Activated gamma-delta T cell treated with anti-CD3 and anti-CD28 coated beads, Interleukin-2, amount 50 U/mL, for 16 hours (primary cell): ENCODE results near the gene LZTR1.
"Not testable (repeated sequence)": the region's sequence is repeated elsewhere in the genome, so short reads cannot be mapped to it uniquely, and the experiment has no call there.

Experiments
- DNase-seq: peaks from one replicate; pipeline ENCODE4 v3.0.0-alpha.2; 2020; ENCODE audit warnings: low read depth

Gene LZTR1

DNA sequence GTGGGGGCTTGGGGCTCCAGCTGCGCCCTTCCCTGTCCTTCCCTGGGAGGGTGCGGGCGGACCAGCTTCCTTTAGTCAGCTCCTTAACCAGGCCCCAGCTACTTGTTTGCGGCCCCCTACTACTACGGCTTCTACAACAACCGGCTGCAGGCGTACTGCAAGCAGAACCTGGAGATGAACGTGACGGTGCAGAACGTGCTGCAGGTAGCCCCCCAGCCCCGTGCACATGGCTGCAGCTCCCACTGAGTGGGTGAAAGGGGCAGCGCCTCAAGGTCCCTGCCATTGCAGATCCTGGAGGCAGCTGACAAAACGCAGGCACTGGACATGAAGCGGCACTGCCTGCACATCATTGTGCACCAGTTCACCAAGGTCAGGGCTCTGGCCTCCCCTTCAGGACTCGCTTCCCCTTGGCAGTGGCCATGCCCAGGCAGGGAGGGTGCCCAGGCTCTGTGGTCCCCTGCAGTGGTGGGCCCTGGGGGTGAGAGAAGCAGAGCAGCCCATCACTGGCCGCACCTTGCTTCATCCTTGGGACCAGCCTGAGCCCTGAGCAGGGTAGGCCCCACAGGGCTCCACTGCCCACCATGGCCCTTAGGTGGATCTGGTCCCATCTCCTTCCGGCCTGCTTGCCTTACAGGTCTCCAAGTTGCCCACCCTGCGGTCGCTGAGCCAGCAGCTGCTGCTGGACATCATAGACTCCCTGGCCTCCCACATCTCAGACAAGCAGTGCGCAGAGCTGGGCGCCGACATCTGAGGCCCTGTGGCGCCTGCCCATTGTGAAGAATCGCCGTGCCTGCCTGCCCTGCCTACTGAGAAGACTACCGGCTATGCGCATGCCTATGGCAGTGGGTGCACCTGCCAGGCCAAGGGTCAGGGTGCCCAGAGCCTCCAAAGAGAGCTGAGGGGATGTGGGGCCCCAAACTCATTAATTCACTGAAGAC, 14.8 kb downstream of the LZTR1 start:
- DNase-seq = no peak

DNA sequence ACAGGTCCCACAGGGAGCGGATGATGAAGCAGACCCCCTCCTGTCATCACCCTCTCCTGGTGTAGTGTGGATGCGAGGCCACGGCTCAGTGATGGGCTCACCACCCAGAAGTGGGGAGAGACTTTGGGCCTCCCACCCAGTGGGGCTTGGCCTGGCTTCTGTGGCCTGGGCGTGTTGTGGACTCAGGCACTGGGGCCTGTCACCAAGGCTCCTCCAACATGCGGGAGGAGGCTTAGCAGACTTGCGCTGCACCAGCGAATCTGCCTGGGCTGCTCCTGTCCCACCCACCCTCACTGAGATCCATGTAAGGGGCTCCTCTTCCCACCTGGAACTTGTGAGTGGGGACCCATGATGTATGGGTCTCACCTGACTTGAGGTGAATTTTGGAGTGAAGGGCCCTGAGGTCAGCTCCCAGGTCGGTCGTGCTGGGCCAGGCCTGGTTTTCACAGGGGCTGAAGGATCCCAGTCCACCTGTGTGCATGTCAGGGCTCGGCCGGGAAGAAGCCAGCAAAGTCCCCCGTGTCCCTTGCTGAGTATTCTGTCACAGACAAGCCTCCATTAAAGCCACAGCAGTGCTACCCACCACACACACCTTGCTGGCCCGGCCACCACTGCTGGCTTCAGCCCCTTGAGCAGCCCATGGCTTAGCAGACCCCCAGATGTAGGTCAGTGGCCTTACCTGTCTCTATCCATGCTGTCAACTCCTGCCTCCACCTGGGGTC, 15.6 kb downstream of the LZTR1 start:
- no peak for DNase-seq

DNA sequence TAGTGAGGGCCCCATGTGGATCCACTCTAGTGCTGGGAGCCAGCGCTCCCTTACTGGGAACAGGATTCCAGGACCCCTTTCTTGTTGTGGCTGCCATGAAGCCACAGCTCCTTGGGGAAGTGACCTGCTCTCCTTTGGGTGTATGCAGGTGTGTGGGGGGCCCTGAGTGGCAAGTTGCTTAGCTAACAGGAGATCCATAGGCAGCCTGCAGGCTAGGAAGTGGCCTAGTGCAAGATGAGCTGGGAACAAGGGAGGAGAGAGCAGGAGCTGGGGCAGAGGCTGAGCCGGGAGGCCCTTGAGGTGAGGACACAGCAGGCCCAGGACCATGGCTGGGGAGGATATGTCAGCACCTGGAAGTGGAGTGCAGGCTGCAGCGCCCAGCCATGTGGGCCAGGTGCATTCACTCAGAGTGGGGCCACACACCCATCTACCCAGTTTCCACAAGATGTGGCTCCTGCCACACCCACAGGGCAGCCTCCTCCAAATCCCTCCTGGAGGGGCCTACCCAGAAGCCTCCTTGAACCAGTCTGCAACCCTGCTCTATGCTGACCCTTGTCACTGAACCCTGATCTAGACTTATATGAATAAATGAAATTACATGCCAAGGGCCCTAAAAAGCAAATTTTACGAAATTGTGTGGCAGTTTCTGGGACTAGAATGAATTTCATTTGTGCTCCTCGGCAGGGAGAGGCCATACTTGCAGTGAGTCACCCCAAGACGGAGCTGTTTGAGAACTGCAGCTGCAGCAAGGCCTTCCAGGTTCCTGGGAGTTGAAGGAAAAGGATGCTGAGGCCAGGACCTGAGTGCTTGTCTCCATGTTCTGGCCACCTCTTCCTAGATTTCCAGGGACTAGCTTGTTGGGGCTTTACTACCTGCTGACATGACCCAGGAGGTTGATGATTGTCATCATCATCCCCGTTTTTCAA, 16.6 kb downstream of the LZTR1 start:
- DNase-seq = no peak

GRCh38 chr22:20999350-21000206, 17.5 kb downstream of the LZTR1 start:
- no peak for DNase-seq

GRCh38 chr22:21000207-21000986, 18.3 kb downstream of the LZTR1 start:
- DNase-seq = no peak

- no peak for DNase-seq
Observed at GRCh38 chr22:21000987-21001600, 19.0 kb downstream of the LZTR1 start.

- peak; percentile 95 for DNase-seq
Observed at GRCh38 chr22:21001601-21002325, 19.7 kb downstream of the LZTR1 start, which contains the start of gene THAP7. THAP7 (minus strand) TSS chr22:21002118; CDS start chr22:21001911, 207 bp downstream.

DNA sequence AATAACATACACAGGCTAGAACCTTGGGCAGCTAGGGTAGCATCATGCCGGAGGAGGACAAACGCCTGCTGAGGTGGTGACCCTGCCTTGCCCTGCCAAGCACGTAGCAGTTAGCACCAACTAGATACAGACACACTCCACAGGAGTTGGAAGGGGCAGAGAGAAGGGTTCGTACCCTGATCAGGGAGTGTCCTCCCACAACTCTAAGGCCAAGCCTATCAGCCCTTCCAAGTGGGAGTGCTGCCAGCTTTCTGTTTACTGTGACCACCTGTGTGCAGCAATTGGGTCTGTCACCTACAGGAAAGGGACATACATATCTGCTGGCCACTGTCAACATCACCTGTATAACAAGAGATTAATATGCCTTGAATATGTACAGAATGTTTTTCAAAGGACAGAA, 21.7 kb downstream of the LZTR1 start:
- DNase-seq = no peak

GRCh38 chr22:21009208-21009607, 27.1 kb downstream of the LZTR1 start:
- not testable (repeated sequence) for DNase-seq

GRCh38 chr22:21009638-21010425, 27.7 kb downstream of the LZTR1 start:
- no peak for DNase-seq

- no peak for DNase-seq
Observed at GRCh38 chr22:21010426-21011113, 28.5 kb downstream of the LZTR1 start.

- no peak for DNase-seq
Observed at GRCh38 chr22:21012446-21013407, 30.6 kb downstream of the LZTR1 start.

- no peak for DNase-seq
Observed at GRCh38 chr22:21013657-21014201, 31.6 kb downstream of the LZTR1 start.

GRCh38 chr22:21014202-21014725, 32.2 kb downstream of the LZTR1 start:
- peak; percentile 80 for DNase-seq

DNA sequence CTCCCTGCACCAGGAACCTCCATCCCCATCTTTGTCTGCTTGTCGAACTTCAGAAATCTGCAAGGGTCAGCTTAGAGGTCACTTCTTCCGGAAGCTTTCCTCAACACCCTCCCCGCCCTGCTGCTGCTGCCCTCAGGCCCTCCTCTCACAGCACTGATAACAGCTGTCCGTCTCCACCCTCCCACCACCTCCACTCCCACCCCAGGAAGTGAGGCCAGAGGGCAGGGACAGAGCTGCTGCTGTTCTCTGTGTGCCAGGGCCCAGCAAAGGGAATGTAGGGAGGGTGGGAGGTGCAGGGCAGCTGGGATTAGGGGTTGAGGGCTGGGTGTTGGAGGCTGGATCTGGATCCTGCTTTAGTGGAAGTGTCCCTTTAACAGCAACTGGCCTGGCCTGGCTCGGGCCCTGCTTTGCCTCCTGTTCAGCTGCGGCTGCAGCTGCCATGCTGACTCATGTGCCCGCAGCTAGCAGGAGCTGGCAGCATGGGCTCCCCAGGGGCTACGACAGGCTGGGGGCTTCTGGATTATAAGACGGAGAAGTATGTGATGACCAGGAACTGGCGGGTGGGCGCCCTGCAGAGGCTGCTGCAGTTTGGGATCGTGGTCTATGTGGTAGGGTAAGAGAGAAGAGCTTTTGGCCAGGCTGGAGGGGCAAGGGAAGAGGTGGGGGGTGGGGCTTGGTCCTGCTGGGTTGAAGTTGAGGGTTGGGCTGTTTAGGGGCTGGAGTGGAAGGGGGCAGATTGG, 32.8 kb downstream of the LZTR1 start, which contains the start of gene P2RX6:
Gene P2RX6 (plus strand): TSS at position 440 of the 740 bp plus-strand sequence. CDS start 10 bp downstream, at position 450.
- DNase-seq = no peak
